IPS DF 6.9 (cell line): ENCODE results near the gene MAP1LC3B2.

Source experiments
- DNase-seq: peaks from one replicate; pipeline ENCODE4 v3.0.0-alpha.2; 2013; ENCODE audit warnings: low read depth, low spot score
- H3K27ac ChIP-seq: one replicate; pipeline ENCODE4 v1.5.1; 2013; ENCODE audit warnings: low read length, control low read depth
- H3K27me3 ChIP-seq: 2 replicates; pipeline ENCODE4 v1.6.1; 2013; ENCODE audit warnings: mild to moderate bottlenecking, low read length; ENCODE audit not compliant: control insufficient read depth, insufficient read depth
- H3K36me3 ChIP-seq: 2 replicates; pipeline ENCODE4 v1.6.1; 2013; ENCODE audit warnings: low read length; ENCODE audit not compliant: control insufficient read depth, insufficient read depth
- H3K4me1 ChIP-seq: 2 replicates; pipeline ENCODE4 v1.6.1; 2013; ENCODE audit warnings: low read length; ENCODE audit not compliant: control insufficient read depth, insufficient read depth
- H3K4me3 ChIP-seq: 2 replicates; pipeline ENCODE4 v1.5.1; 2013; ENCODE audit warnings: mild to moderate bottlenecking, low read length
- H3K9me3 ChIP-seq: 2 replicates; pipeline ENCODE4 v1.6.1; 2013; ENCODE audit warnings: low read length, inconsistent platforms; ENCODE audit not compliant: control insufficient read depth, insufficient read depth
- WGBS: extraction: QIAGEN DNeasy Blood & Tissue Kit; methylation state at CpG from one replicate; pipeline ENCODE4 v1.1.7; 2013; ENCODE audit warnings: mixed read lengths, missing lambda C conversion rate; ENCODE audit not compliant: insufficient read length, insufficient coverage; 5-methylcytosine and 5-hydroxymethylcytosine counted together

Gene MAP1LC3B2

GRCh38 chr12:116603546-116604177 lies 44.5 kb downstream of the MAP1LC3B2 start:
- no peak overlapping the region for H3K4me3 ChIP-seq
- no CpG with 5 or more reads among the region's 15 CpGs for WGBS

GRCh38 chr12:116604178-116604895 lies 45.2 kb downstream of the MAP1LC3B2 start:
- Histone ChIP-seq H3K4me3 (no peak overlapping the region), H3K4me1 (peaks cover 3% of the 10 kb centered on the region; the same call in 1 of the 2 replicates), H3K27ac (no peak overlapping the region), H3K9me3 (no peaks in the 10 kb centered on the region), H3K36me3 (no peaks in the 10 kb centered on the region), H3K27me3 (no peaks in the 10 kb centered on the region)
- DNase-seq = no peak
- no CpG with 5 or more reads among the region's 13 CpGs for WGBS

More at GRCh38 chr12:116603546-116604177, 44.5 kb downstream of the MAP1LC3B2 start:
- no peak for DNase-seq
- Histone ChIP-seq H3K9me3 (no peaks in the 10 kb centered on the region), H3K27me3 (no peaks in the 10 kb centered on the region), H3K36me3 (no peaks in the 10 kb centered on the region), H3K27ac (no peak overlapping the region), H3K4me1 (peaks cover 4% of the 10 kb centered on the region; the same call in 1 of the 2 replicates)

GRCh38 chr12:116604951-116605641 lies 45.9 kb downstream of the MAP1LC3B2 start:
- no peak overlapping the region for H3K4me3 ChIP-seq
- H3K9me3 ChIP-seq = no peaks in the 10 kb centered on the region
- DNase-seq = no peak
- H3K27ac ChIP-seq = no peak overlapping the region
- peaks cover 4% of the 10 kb centered on the region; the same call in 1 of the 2 replicates for H3K4me1 ChIP-seq
- no peaks in the 10 kb centered on the region for H3K36me3 ChIP-seq
- H3K27me3 ChIP-seq = no peaks in the 10 kb centered on the region
- no CpG with 5 or more reads among the region's 22 CpGs for whole genome bisulfite sequencing

- no peak overlapping the region for H3K27ac ChIP-seq
- H3K36me3 ChIP-seq = no peaks in the 10 kb centered on the region
- DNase-seq = no peak
- no peaks in the 10 kb centered on the region for H3K9me3 ChIP-seq
- no peak overlapping the region for H3K4me3 ChIP-seq
- no CpG with 5 or more reads among the region's 4 CpGs for WGBS
- H3K4me1 ChIP-seq = peaks cover 4% of the 10 kb centered on the region; the same call in 1 of the 2 replicates
- H3K27me3 ChIP-seq = no peaks in the 10 kb centered on the region
These were observed 47.2 kb downstream of the MAP1LC3B2 start for GRCh38 chr12:116606397-116606796.

GRCh38 chr12:116607039-116607438 lies 47.9 kb downstream of the MAP1LC3B2 start:
- H3K4me1 ChIP-seq = peaks cover 4% of the 10 kb centered on the region; the same call in 1 of the 2 replicates
- no peak for DNase-seq
- H3K36me3 ChIP-seq = no peaks in the 10 kb centered on the region
- no peak overlapping the region for H3K27ac ChIP-seq
- no peaks in the 10 kb centered on the region for H3K27me3 ChIP-seq
- no peaks in the 10 kb centered on the region for H3K9me3 ChIP-seq
- H3K4me3 ChIP-seq = no peak overlapping the region
- no CpG with 5 or more reads among the region's 6 CpGs for WGBS

- no peaks in the 10 kb centered on the region for H3K27me3 ChIP-seq
- no peak for DNase-seq
- H3K36me3 ChIP-seq = no peaks in the 10 kb centered on the region
- no peak overlapping the region for H3K4me3 ChIP-seq
- no peak overlapping the region for H3K27ac ChIP-seq
- WGBS = no CpG with 5 or more reads among the region's 8 CpGs
- H3K4me1 ChIP-seq = peaks cover 1% of the 10 kb centered on the region; the same call in 1 of the 2 replicates
- H3K9me3 ChIP-seq = no peaks in the 10 kb centered on the region
These were observed 50.3 kb downstream of the MAP1LC3B2 start for GRCh38 chr12:116609319-116610114.

- no peak overlapping the region for H3K27ac ChIP-seq
- no peak for DNase-seq
- no CpG with 5 or more reads among the region's 11 CpGs for WGBS
These were observed 51.9 kb downstream of the MAP1LC3B2 start for GRCh38 chr12:116610971-116611541.

GRCh38 chr12:116612436-116612835 lies 53.3 kb downstream of the MAP1LC3B2 start:
- H3K4me1 ChIP-seq = 0 out of 2 replicates have a peak, but pooled peaks cover 1% of the 10 kb centered on the region
- no peaks in the 10 kb centered on the region for H3K9me3 ChIP-seq
- no peaks in the 10 kb centered on the region for H3K27me3 ChIP-seq
- H3K27ac ChIP-seq = no peak overlapping the region
- DNase-seq = no peak
- no peak overlapping the region for H3K4me3 ChIP-seq
- no CpG with 5 or more reads among the region's 6 CpGs for WGBS
- H3K36me3 ChIP-seq = no peaks in the 10 kb centered on the region

More at GRCh38 chr12:116610971-116611541, 51.9 kb downstream of the MAP1LC3B2 start:
- Histone ChIP-seq H3K4me3 (no peak overlapping the region), H3K27me3 (no peaks in the 10 kb centered on the region), H3K9me3 (no peaks in the 10 kb centered on the region), H3K36me3 (no peaks in the 10 kb centered on the region), H3K4me1 (0 out of 2 replicates have a peak, but pooled peaks cover 1% of the 10 kb centered on the region)

GRCh38 chr12:116613256-116613655 lies 54.1 kb downstream of the MAP1LC3B2 start:
- WGBS = no CpG with 5 or more reads among the region's 8 CpGs
- H3K4me3 ChIP-seq = no peak overlapping the region
- no peak for DNase-seq

More at GRCh38 chr12:116613256-116613655, 54.1 kb downstream of the MAP1LC3B2 start:
- Histone ChIP-seq H3K27ac (no peak overlapping the region), H3K36me3 (no peaks in the 10 kb centered on the region), H3K4me1 (0 out of 2 replicates have a peak, but pooled peaks cover 1% of the 10 kb centered on the region), H3K9me3 (no peaks in the 10 kb centered on the region), H3K27me3 (no peaks in the 10 kb centered on the region)
